NCI-H2081 (cell line): ENCODE data around the gene MFGE8.

Source experiments
- DNase-seq, 2 experiments: peaks; one replicate each; lab custom pipeline; 2025; lab: John Stamatoyannopoulos, UW

Gene MFGE8

GRCh38 chr15:88872106-88872505 lies 41.1 kb downstream of the MFGE8 start:
- DNase-seq: no peak

GRCh38 chr15:88871313-88871712 lies 41.9 kb downstream of the MFGE8 start:
- DNase-seq: no peak

- no peak for DNase-seq
These were observed 46.8 kb downstream of the MFGE8 start for GRCh38 chr15:88866295-88866881.

- DNase-seq: no peak
These were observed 47.6 kb downstream of the MFGE8 start for GRCh38 chr15:88865498-88866099.

GRCh38 chr15:88864861-88865497 lies 48.2 kb downstream of the MFGE8 start:
- no peak for DNase-seq

- DNase-seq: no peak
These were observed 49.8 kb downstream of the MFGE8 start for GRCh38 chr15:88863412-88863811.

- DNase-seq: no peak
These were observed 53.0 kb downstream of the MFGE8 start for GRCh38 chr15:88860212-88860611.

GRCh38 chr15:88859550-88859949 lies 53.6 kb downstream of the MFGE8 start:
- DNase-seq: no peak

- no peak for DNase-seq
These were observed 54.2 kb downstream of the MFGE8 start for GRCh38 chr15:88858934-88859333.

GRCh38 chr15:88852476-88852875 lies 60.7 kb downstream of the MFGE8 start:
- no peak for DNase-seq

GRCh38 chr15:88849376-88850072 lies 63.7 kb downstream of the MFGE8 start:
- DNase-seq: no peak
